Measurements from ENCODE around the gene LARP6.

The LARP6 gene

GRCh38 chr15:70857562-70858285 lies 3.8 kb upstream of the LARP6 start:
- ChIA-PET POLR2A (no interaction called here), CTCF (interaction anchor here (1.1 to 2.1 kb wide), 2 partner anchors 11 to 14 kb away, joined by 3 to 6 read pairs; no protein-coding TSS in a partner anchor)
- DNase-seq (ENCODE audit: extremely low spot score): no peak
- no peak for TF ChIP-seq CTCF (IDR thresholded peaks at IDR 0.05; ENCODE audit: control extremely low read depth, extremely low read depth, low read depth, missing control alignments)

- TF ChIP-seq CTCF (IDR thresholded peaks at IDR 0.05; ENCODE audit: control extremely low read depth, extremely low read depth, low read depth, missing control alignments): no peak
- no peak for DNase-seq (ENCODE audit: extremely low spot score)
- ChIA-PET CTCF (interaction anchor here (1.1 kb wide), 1 partner anchor 14 kb away, joined by 3 read pairs; no protein-coding TSS in a partner anchor), POLR2A (no interaction called here)
These were observed 3.1 kb upstream of the LARP6 start for GRCh38 chr15:70856884-70857561.

- ChIA-PET CTCF (interaction anchor here (1.1 kb wide), 1 partner anchor 13 kb away, joined by 3 read pairs; no protein-coding TSS in a partner anchor), POLR2A (no interaction called here)
- TF ChIP-seq CTCF (IDR thresholded peaks at IDR 0.05; ENCODE audit: control extremely low read depth, extremely low read depth, low read depth, missing control alignments): no peak
- DNase-seq (ENCODE audit: extremely low spot score): no peak
These were observed 2.4 kb upstream of the LARP6 start for GRCh38 chr15:70856177-70856883.

- TF ChIP-seq CTCF (IDR thresholded peaks at IDR 0.05; ENCODE audit: control extremely low read depth, extremely low read depth, low read depth, missing control alignments): no peak
- no peak for DNase-seq (ENCODE audit: extremely low spot score)
- CTCF ChIA-PET: no interaction called here
- POLR2A ChIA-PET: no interaction called here
These were observed 1.8 kb upstream of the LARP6 start for GRCh38 chr15:70855764-70856163.

GRCh38 chr15:70854666-70854976 lies 664 bp upstream of the LARP6 start:
- CTCF ChIA-PET: interaction anchor here (1.0 kb wide), 1 partner anchor 30 kb away, joined by 4 read pairs; no protein-coding TSS in a partner anchor
- POLR2A ChIA-PET: no interaction called here
- TF ChIP-seq CTCF (IDR thresholded peaks at IDR 0.05; ENCODE audit: control extremely low read depth, extremely low read depth, low read depth, missing control alignments): no peak
- no peak for DNase-seq (ENCODE audit: extremely low spot score)

GRCh38 chr15:70853318-70853972 lies 512 bp downstream of the LARP6 start:
- DNase-seq (ENCODE audit: extremely low spot score): no peak
- POLR2A ChIA-PET: no interaction called here
- CTCF ChIA-PET: interaction anchor here (0.8 kb wide), 1 partner anchor 42 kb away, joined by 3 read pairs; no protein-coding TSS in a partner anchor
- no peak for TF ChIP-seq CTCF (IDR thresholded peaks at IDR 0.05; ENCODE audit: control extremely low read depth, extremely low read depth, low read depth, missing control alignments)
